SK-N-SH treated with all-trans-retinoic acid at 6 μM for 48 hours (cell line): ENCODE results near the gene KIF3B.

ENCODE experiments used
- ATAC-seq: fragments of 200-7000 bp; cut with Tn5 transposase; 3 replicates; pipeline ENCODE4 v1.9.1; 2020; ENCODE audit warnings: mild to moderate bottlenecking, moderate library complexity
- ARNTL ChIP-seq: fragments of 450-650 bp; formaldehyde crosslinking; IDR thresholded peaks from 2 replicates; pipeline ENCODE4 v1.5.0; 2020; ENCODE audit warnings: low read depth, mild to moderate bottlenecking, moderate library complexity, borderline replicate concordance
- BACH2 ChIP-seq: fragments of 250-450 bp; sonication (Bioruptor Pico); IDR thresholded peaks from 2 replicates; pipeline ENCODE4 v1.9.0; 2021; ENCODE audit warnings: mild to moderate bottlenecking, borderline replicate concordance
- CREB5 ChIP-seq: fragments of 250-450 bp; sonication (Bioruptor Pico); IDR thresholded peaks from 2 replicates; pipeline ENCODE4 v1.5.1; 2020; ENCODE audit warnings: low read depth, mild to moderate bottlenecking, moderate library complexity
- CSRNP3 ChIP-seq: fragments of 250-450 bp; sonication (Bioruptor Pico); IDR thresholded peaks from 2 replicates; pipeline ENCODE4 v1.5.1; 2021; ENCODE audit warnings: mild to moderate bottlenecking, moderate library complexity
- ESRRG ChIP-seq: fragments of 250-450 bp; sonication (Bioruptor Pico); IDR thresholded peaks from 2 replicates; pipeline ENCODE4 v1.6.1; 2021; ENCODE audit warnings: mild to moderate bottlenecking
- GLIS3 ChIP-seq: fragments of 250-450 bp; sonication (Bioruptor Pico); IDR thresholded peaks from 2 replicates; pipeline ENCODE4 v1.5.0; 2020; ENCODE audit warnings: mild to moderate bottlenecking, moderate library complexity
- ISL1 ChIP-seq: fragments of 250-450 bp; sonication (Bioruptor Pico); IDR thresholded peaks from 2 replicates; pipeline ENCODE4 v2.1.2; 2022; ENCODE audit warnings: mild to moderate bottlenecking, moderate library complexity
- OSR1 ChIP-seq: fragments of 250-450 bp; sonication (Bioruptor Pico); IDR thresholded peaks from 2 replicates; pipeline ENCODE4 v1.8.0; 2022; ENCODE audit warnings: moderate library complexity, mild to moderate bottlenecking, inconsistent platforms
- PATZ1 ChIP-seq: fragments of 250-450 bp; sonication (Bioruptor Pico); IDR thresholded peaks from 2 replicates; pipeline ENCODE4 v1.8.0; 2020; ENCODE audit warnings: mild to moderate bottlenecking, moderate library complexity, borderline replicate concordance
- POU6F1 ChIP-seq: fragments of 250-450 bp; sonication (Bioruptor Pico); IDR thresholded peaks from 2 replicates; pipeline ENCODE4 v1.8.0; 2021; ENCODE audit warnings: low read depth, mild to moderate bottlenecking, moderate library complexity, borderline replicate concordance
- PPARA ChIP-seq: fragments of 250-450 bp; sonication (Bioruptor Pico); IDR thresholded peaks from 2 replicates; pipeline ENCODE4 v1.5.0; 2020; ENCODE audit warnings: mild to moderate bottlenecking, borderline replicate concordance
- RARB ChIP-seq: fragments of 250-450 bp; sonication (Bioruptor Pico); IDR thresholded peaks from 2 replicates; pipeline ENCODE4 v1.8.0; 2021; ENCODE audit warnings: mild to moderate bottlenecking, moderate library complexity
- SNAI2 ChIP-seq: fragments of 250-450 bp; sonication (Bioruptor Pico); IDR thresholded peaks from 2 replicates; pipeline ENCODE4 v1.5.0; 2020; ENCODE audit warnings: mild to moderate bottlenecking, moderate library complexity
- TCF4 ChIP-seq: fragments of 250-450 bp; sonication (Bioruptor Pico); IDR thresholded peaks from 2 replicates; pipeline ENCODE4 v1.8.0; 2021; ENCODE audit warnings: mild to moderate bottlenecking, moderate library complexity, borderline replicate concordance
- TOX ChIP-seq: fragments of 250-450 bp; sonication (Bioruptor Pico); IDR thresholded peaks from 2 replicates; pipeline ENCODE4 v1.8.0; 2021; ENCODE audit warnings: mild to moderate bottlenecking, moderate library complexity, borderline replicate concordance
- TSHZ2 ChIP-seq: fragments of 250-450 bp; sonication (Bioruptor Pico); IDR thresholded peaks from 2 replicates; pipeline ENCODE4 v1.5.0; 2020; ENCODE audit warnings: mild to moderate bottlenecking, moderate library complexity
- ZC3H10 ChIP-seq: fragments of 250-450 bp; sonication (Bioruptor Pico); IDR thresholded peaks from 2 replicates; pipeline ENCODE4 v1.5.1; 2021; ENCODE audit warnings: mild to moderate bottlenecking, moderate library complexity
- ZFP3 ChIP-seq: fragments of 250-450 bp; sonication (Bioruptor Pico); IDR thresholded peaks from 2 replicates; pipeline ENCODE4 v1.5.0; 2020; ENCODE audit warnings: mild to moderate bottlenecking, moderate library complexity
- ZNF565 ChIP-seq: fragments of 450-650 bp; formaldehyde crosslinking; conservative IDR thresholded peaks from 2 replicates; pipeline ENCODE4 v1.5.0; 2020; ENCODE audit warnings: low read depth, mild to moderate bottlenecking, moderate library complexity
- ZNF70 ChIP-seq: fragments of 450-650 bp; formaldehyde crosslinking; IDR thresholded peaks from 2 replicates; pipeline ENCODE4 v1.5.0; 2020; ENCODE audit warnings: mild to moderate bottlenecking, moderate library complexity
- ZNF8 ChIP-seq: fragments of 450-650 bp; formaldehyde crosslinking; IDR thresholded peaks from 2 replicates; pipeline ENCODE4 v1.5.0; 2020; ENCODE audit warnings: mild to moderate bottlenecking, moderate library complexity

KIF3B gene

GRCh38 chr20:32248043-32248442 lies 29.4 kb upstream of the KIF3B start:
- TF ChIP-seq ZNF70 (CRISPR knock-in tag), result no peak
- TF ChIP-seq GLIS3 (CRISPR knock-in tag), result no peak
- no peak for TF ChIP-seq PPARA (CRISPR knock-in tag)
- no peak for TF ChIP-seq CSRNP3 (CRISPR knock-in tag)
- TF ChIP-seq ZNF565 (CRISPR knock-in tag), result no peak
- no peak for TF ChIP-seq ZNF8
- TF ChIP-seq POU6F1, result no peak
- TF ChIP-seq TSHZ2, result no peak
- TF ChIP-seq ARNTL (CRISPR knock-in tag), result no peak
- no peak for TF ChIP-seq ZC3H10
- no peak for TF ChIP-seq OSR1
- no peak for TF ChIP-seq ISL1
- no peak for TF ChIP-seq CREB5 (CRISPR knock-in tag)
- no peak for TF ChIP-seq ZFP3 (CRISPR knock-in tag)
- no peak for TF ChIP-seq RARB
- TF ChIP-seq TOX (CRISPR knock-in tag), result no peak
- no peak for TF ChIP-seq PATZ1
- no peak for TF ChIP-seq ESRRG (CRISPR knock-in tag)
- no peak for TF ChIP-seq BACH2 (CRISPR knock-in tag)
- ATAC-seq, result no peak

GRCh38 chr20:32249030-32249738 lies 28.3 kb upstream of the KIF3B start:
- ATAC-seq, result no peak
- TF ChIP-seq TSHZ2 (no peak), TCF4 (CRISPR knock-in tag) (no peak), SNAI2 (CRISPR knock-in tag) (no peak), OSR1 (no peak), GLIS3 (CRISPR knock-in tag) (no peak), ZFP3 (CRISPR knock-in tag) (no peak), POU6F1 (no peak), ARNTL (CRISPR knock-in tag) (no peak), CREB5 (CRISPR knock-in tag) (no peak), PPARA (CRISPR knock-in tag) (no peak), ISL1 (no peak), ZC3H10 (no peak), BACH2 (CRISPR knock-in tag) (no peak), CSRNP3 (CRISPR knock-in tag) (no peak), ESRRG (CRISPR knock-in tag) (no peak), RARB (no peak)
